ENCODE data around the gene GIGYF2. TPM values are rescaled to one million over a fixed set of nuclear protein-coding genes. Genes with fewer than 3 reads are reported as not detected.

GIGYF2 gene
- total and polyA plus RNA-seq, 2 of the 13 experiments (the other 11 are each of a cell fraction or from before 2014, with no cell fraction given): 44.9 to 73.5 TPM

- TF ChIP-seq, protein P1, sequence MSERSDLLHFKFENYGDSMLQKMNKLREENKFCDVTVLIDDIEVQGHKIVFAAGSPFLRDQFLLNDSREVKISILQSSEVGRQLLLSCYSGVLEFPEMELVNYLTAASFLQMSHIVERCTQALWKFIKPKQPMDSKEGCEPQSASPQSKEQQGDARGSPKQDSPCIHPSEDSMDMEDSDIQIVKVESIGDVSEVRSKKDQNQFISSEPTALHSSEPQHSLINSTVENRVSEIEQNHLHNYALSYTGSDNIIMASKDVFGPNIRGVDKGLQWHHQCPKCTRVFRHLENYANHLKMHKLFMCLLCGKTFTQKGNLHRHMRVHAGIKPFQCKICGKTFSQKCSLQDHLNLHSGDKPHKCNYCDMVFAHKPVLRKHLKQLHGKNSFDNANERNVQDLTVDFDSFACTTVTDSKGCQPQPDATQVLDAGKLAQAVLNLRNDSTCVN (CRISPR knock-in tag; IDR thresholded peaks at IDR 0.05; ENCODE audit: borderline replicate concordance): no peak
- 0 out of 2 replicates have a peak, but pooled peaks have one; percentile 4 for TF ChIP-seq SIX1 (CRISPR knock-in tag; IDR thresholded peaks at IDR 0.05; ENCODE audit: borderline replicate concordance)
- TF ChIP-seq HIVEP1 (CRISPR knock-in tag; IDR thresholded peaks at IDR 0.05): no peak
- TF ChIP-seq ZSCAN9 (CRISPR knock-in tag; IDR thresholded peaks at IDR 0.05; ENCODE audit: borderline replicate concordance): peak; percentile 7; the same call in 1 of the 2 replicates
- TF ChIP-seq ARNT2 (CRISPR knock-in tag; IDR thresholded peaks at IDR 0.05; ENCODE audit: low read depth): peak; percentile 65; the same call in 1 of the 2 replicates
- peak; percentile 98 for TF ChIP-seq RAD51 (IDR thresholded peaks at IDR 0.05; ENCODE audit: borderline replicate concordance)
- TF ChIP-seq HNRNPH1 (optimal IDR thresholded peaks at IDR 0.05; ENCODE audit: low read depth, low read length): no peak
- TF ChIP-seq CAMTA2 (CRISPR knock-in tag; IDR thresholded peaks at IDR 0.05; ENCODE audit: borderline replicate concordance): peak; percentile 98; the same call in 1 of the 2 replicates
- TF ChIP-seq ARID2 (CRISPR knock-in tag; IDR thresholded peaks at IDR 0.05; ENCODE audit: borderline replicate concordance): no peak
- TF ChIP-seq TSC22D2 (CRISPR knock-in tag; IDR thresholded peaks at IDR 0.05; ENCODE audit: borderline replicate concordance): 0 out of 2 replicates have a peak, but pooled peaks have one; percentile 61
- TF ChIP-seq SNAPC4 (CRISPR knock-in tag; IDR thresholded peaks at IDR 0.05): no peak
- TF ChIP-seq ZBTB2 (CRISPR knock-in tag; IDR thresholded peaks at IDR 0.05; ENCODE audit: low read depth): peak; percentile 72
- TF ChIP-seq U2AF2 (IDR thresholded peaks at IDR 0.05; ENCODE audit: low read depth, low read length): no peak
- peak; percentile 98 for TF ChIP-seq IKZF4 (CRISPR knock-in tag; IDR thresholded peaks at IDR 0.05; ENCODE audit: borderline replicate concordance, low read depth, not compliant biosample characterization)
- peak; percentile 31; the same call in 1 of the 2 replicates for TF ChIP-seq GPN1 (CRISPR knock-in tag; IDR thresholded peaks at IDR 0.05; ENCODE audit: borderline replicate concordance)
- peak; percentile 48; the same call in 1 of the 2 replicates for TF ChIP-seq SALL2 (CRISPR knock-in tag; IDR thresholded peaks at IDR 0.05)
- peak; percentile 55; the same call in 1 of the 2 replicates for TF ChIP-seq ZSCAN22 (CRISPR knock-in tag; IDR thresholded peaks at IDR 0.05)
- no peak for TF ChIP-seq ZNF878 (CRISPR knock-in tag; IDR thresholded peaks at IDR 0.05)
- no peak for TF ChIP-seq ZNF577 (CRISPR knock-in tag; IDR thresholded peaks at IDR 0.05; ENCODE audit: borderline replicate concordance, low read depth)
- TF ChIP-seq ZNF350 (CRISPR knock-in tag; IDR thresholded peaks at IDR 0.05; ENCODE audit: borderline replicate concordance, low read depth): no peak
- peak; percentile 88 for TF ChIP-seq MXD4 (CRISPR knock-in tag; IDR thresholded peaks at IDR 0.05)
- peak; percentile 4 for TF ChIP-seq PTBP1 (IDR thresholded peaks at IDR 0.05; ENCODE audit: low read depth, low read length, poor library complexity, severe bottlenecking)
Observed at GRCh38 chr2:232697059-232697806, at the start of gene GIGYF2 (continued).
